Hepatocyte (in vitro differentiated cells): ENCODE measurements around the gene PRKCZ.

Source experiments
- EZH2 ChIP-seq: fragments of 200-600 bp; sonication (generic); IDR thresholded peaks from 2 replicates; pipeline ENCODE4 v1.6.1; 2016; ENCODE audit warnings: antibody characterized with exemption, mild to moderate bottlenecking, borderline replicate concordance
- EZH2phosphoT487 ChIP-seq: fragments of 200-600 bp; sonication (generic); IDR thresholded peaks from one replicate; pipeline ENCODE4 v1.6.1; 2018; ENCODE audit warnings: antibody characterized with exemption, mild to moderate bottlenecking, low read depth, moderate library complexity; ENCODE audit not compliant: unreplicated experiment, severe bottlenecking
- TF ChIP-seq, protein P1 (sequence below): fragments of 200-600 bp; sonication (generic); IDR thresholded peaks from 2 replicates; pipeline ENCODE4 v1.5.1; 2016; ENCODE audit warnings: antibody characterized with exemption, mild to moderate bottlenecking; ENCODE audit not compliant: poor library complexity

DNA sequence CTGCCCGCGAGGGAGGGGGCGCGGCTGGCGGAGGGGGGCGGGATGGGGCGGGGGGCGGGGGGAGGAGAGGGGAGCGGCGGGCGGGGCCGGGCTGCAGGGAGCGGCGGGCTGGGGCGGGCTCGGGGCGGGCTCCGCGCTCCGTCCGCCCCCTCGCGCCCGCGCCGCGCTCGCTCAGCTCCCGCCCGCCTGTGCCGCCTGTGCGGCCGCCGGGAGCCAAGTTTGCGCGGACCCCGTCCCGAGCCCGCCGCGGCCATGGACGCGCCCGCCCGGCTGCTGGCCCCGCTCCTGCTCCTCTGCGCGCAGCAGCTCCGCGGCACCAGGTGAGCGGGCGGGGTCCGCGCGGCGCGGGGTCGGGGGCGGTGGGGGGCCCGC, 31.1 kb upstream of the PRKCZ start, which contains the start of gene GABRD:
- TF ChIP-seq, protein P1, sequence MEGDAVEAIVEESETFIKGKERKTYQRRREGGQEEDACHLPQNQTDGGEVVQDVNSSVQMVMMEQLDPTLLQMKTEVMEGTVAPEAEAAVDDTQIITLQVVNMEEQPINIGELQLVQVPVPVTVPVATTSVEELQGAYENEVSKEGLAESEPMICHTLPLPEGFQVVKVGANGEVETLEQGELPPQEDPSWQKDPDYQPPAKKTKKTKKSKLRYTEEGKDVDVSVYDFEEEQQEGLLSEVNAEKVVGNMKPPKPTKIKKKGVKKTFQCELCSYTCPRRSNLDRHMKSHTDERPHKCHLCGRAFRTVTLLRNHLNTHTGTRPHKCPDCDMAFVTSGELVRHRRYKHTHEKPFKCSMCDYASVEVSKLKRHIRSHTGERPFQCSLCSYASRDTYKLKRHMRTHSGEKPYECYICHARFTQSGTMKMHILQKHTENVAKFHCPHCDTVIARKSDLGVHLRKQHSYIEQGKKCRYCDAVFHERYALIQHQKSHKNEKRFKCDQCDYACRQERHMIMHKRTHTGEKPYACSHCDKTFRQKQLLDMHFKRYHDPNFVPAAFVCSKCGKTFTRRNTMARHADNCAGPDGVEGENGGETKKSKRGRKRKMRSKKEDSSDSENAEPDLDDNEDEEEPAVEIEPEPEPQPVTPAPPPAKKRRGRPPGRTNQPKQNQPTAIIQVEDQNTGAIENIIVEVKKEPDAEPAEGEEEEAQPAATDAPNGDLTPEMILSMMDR, result no peak
- TF ChIP-seq EZH2 (no peak), EZH2phosphoT487 (no peak)
